ENCODE measurements around the gene TMEM236.

DNA sequence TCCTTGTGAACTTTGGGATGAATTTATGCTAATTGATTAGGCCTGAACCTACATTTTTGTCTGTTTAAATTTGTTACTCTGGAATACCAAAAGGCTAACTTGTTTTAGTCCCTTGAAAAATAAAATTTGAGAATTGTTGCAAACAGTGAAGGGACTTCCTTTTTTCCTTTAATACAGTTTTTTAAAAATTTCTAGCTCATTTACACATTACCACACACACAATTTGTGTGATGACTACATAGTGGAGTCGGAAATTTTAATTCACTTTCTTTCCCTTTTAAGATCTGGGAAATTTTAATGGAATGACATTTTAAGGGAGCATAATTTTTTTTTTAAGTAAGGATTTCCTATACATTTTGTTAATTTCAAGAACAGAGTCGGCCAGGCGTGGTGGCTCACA is 8.6 kb upstream of the TMEM236 start:
- no peak for TF ChIP-seq POLR2A (IDR thresholded peaks at IDR 0.05; ENCODE audit: extremely low read depth, insufficient read length)
- TF ChIP-seq, protein P1, sequence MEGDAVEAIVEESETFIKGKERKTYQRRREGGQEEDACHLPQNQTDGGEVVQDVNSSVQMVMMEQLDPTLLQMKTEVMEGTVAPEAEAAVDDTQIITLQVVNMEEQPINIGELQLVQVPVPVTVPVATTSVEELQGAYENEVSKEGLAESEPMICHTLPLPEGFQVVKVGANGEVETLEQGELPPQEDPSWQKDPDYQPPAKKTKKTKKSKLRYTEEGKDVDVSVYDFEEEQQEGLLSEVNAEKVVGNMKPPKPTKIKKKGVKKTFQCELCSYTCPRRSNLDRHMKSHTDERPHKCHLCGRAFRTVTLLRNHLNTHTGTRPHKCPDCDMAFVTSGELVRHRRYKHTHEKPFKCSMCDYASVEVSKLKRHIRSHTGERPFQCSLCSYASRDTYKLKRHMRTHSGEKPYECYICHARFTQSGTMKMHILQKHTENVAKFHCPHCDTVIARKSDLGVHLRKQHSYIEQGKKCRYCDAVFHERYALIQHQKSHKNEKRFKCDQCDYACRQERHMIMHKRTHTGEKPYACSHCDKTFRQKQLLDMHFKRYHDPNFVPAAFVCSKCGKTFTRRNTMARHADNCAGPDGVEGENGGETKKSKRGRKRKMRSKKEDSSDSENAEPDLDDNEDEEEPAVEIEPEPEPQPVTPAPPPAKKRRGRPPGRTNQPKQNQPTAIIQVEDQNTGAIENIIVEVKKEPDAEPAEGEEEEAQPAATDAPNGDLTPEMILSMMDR (IDR thresholded peaks at IDR 0.05; ENCODE audit: low read depth, low read length), result no peak

Data from NB4 (cell line).